Tibial artery (tissue), 4 donors: ENCODE data around the gene TPSAB1.

Experiments used
- DNase-seq, 2 donors: peaks; one replicate each; pipeline ENCODE4 v3.0.0-alpha.2; 2019
- H3K27ac ChIP-seq, 2 donors: fragments of 200-600 bp; sonication (generic) in 1 of 2; 1 replicate in 1 of 2; 2 replicates in 1 of 2; pipeline ENCODE4 v1.5.1; 2018 to 2019; ENCODE audit warnings: mild to moderate bottlenecking in 1 of 2
- H3K27me3 ChIP-seq, 2 donors: fragments of 200-600 bp; sonication (generic) in 1 of 2; one replicate each; pipeline versions ENCODE4 v1.5.1 to v1.6.0; 2016 to 2019
- H3K36me3 ChIP-seq, 3 donors: fragments of 200-600 bp; sonication (generic) in 2 of 3; one replicate each; pipeline ENCODE4 v1.5.1; 2016 to 2019; ENCODE audit warnings: mild to moderate bottlenecking in 2 of 3
- H3K4me1 ChIP-seq, 4 donors: fragments of 200-600 bp; sonication (generic) in 2 of 4; 1 replicate in 3 of 4; 2 replicates in 1 of 4; pipeline ENCODE4 v1.5.1; 2016 to 2019
- H3K4me3 ChIP-seq, 2 donors: fragments of 200-600 bp; sonication (generic) in 1 of 2; 1 replicate in 1 of 2; 2 replicates in 1 of 2; pipeline ENCODE4 v1.5.1; 2018 to 2019; ENCODE audit warnings: mild to moderate bottlenecking in 2 of 2
- H3K9me3 ChIP-seq, 3 donors: fragments of 200-600 bp; sonication (generic) in 1 of 3; one replicate each; pipeline ENCODE4 v1.5.1; 2016 to 2019
- CTCF ChIP-seq, 2 experiments: fragments of 200-600 bp in 1 of 2; fragments of 450-650 bp in 1 of 2; IDR thresholded peaks; one replicate each; pipeline ENCODE4 v1.5.1; 2017 to 2019; ENCODE audit warnings: antibody characterized with exemption in 2 of 2, mild to moderate bottlenecking in 1 of 2, moderate library complexity in 1 of 2
- intact Hi-C: fragments of 100-400 bp; cut with DNase I; formaldehyde crosslinking; loops from one replicate; pipeline ENCODE4 v1.15.0; 2023; ENCODE audit warnings: low total_unique reads

TPSAB1 gene

DNA sequence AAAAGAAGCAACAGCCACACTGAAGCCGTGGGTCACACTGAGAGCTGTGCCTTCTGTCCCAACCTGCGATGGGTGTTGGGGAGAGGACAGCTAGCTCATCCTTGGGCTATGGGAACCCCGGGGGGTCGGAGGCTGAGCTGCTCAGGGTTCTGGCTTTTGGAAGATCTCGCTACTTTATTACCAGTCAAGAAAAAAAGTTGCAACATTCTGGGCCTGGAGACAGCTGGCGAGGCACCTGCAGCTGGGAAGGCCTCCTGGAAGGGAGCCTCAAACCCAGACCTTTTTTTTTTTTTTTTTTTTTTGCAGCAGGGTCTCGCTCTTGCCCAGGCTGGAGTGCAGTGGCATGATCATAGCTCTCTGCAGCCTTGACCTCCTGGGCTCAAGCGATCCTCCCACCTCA lies 40.3 kb downstream of the TPSAB1 start:
- H3K27ac ChIP-seq: no peak overlapping the region
- peaks cover 0 to 91% of the 10 kb centered on the region in 2 donors for H3K27me3 ChIP-seq
- no peaks in the 10 kb centered on the region for H3K4me1 ChIP-seq
- intact Hi-C loops: no loop called here
- no peak overlapping the region for H3K4me3 ChIP-seq
- TF ChIP-seq CTCF (IDR thresholded peaks at IDR 0.05): no peak
- no peaks in the 10 kb centered on the region for H3K9me3 ChIP-seq
- no peak for DNase-seq
- H3K36me3 ChIP-seq: no peaks in the 10 kb centered on the region

DNA sequence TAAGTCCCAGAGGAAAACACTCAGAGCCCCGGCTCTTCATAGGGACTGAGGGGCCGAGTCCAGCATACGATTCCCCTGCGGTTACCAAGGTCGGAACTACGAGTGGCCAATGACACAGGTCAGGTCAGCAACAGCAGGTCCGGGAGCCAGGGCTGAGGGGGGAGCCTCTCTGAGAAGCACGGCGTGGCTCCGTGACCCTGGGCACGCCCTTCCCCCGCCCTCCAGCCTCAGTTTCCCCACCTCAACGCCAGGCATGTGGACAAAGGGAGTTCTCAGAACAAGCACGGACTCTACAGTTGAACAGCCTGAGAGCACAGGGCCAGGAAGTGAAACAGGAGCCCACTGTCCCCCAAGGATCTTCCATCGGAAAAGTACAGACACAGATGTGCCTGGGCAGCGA lies 41.0 kb downstream of the TPSAB1 start:
- H3K36me3 ChIP-seq: no peaks in the 10 kb centered on the region
- no peak overlapping the region for H3K4me3 ChIP-seq
- peaks cover 0 to 91% of the 10 kb centered on the region in 2 donors for H3K27me3 ChIP-seq
- H3K4me1 ChIP-seq: no peaks in the 10 kb centered on the region
- intact Hi-C loops: no loop called here
- no peak overlapping the region for H3K27ac ChIP-seq
- DNase-seq: no peak
- H3K9me3 ChIP-seq: no peaks in the 10 kb centered on the region
- no peak for TF ChIP-seq CTCF (IDR thresholded peaks at IDR 0.05)

- no peak for TF ChIP-seq CTCF (IDR thresholded peaks at IDR 0.05)
- Histone ChIP-seq H3K9me3 (no peaks in the 10 kb centered on the region), H3K27me3 (peaks cover 0 to 91% of the 10 kb centered on the region in 2 donors), H3K4me1 (no peaks in the 10 kb centered on the region), H3K27ac (no peak overlapping the region), H3K4me3 (no peak overlapping the region), H3K36me3 (no peaks in the 10 kb centered on the region)
- intact Hi-C loops: no loop called here
- DNase-seq: no peak
Observed at GRCh38 chr16:1282324-1282973, 41.9 kb downstream of the TPSAB1 start.

- H3K4me1 ChIP-seq: peaks cover 0 to under 1% (median 0%) of the 10 kb centered on the region in 4 donors
- no peaks in the 10 kb centered on the region for H3K9me3 ChIP-seq
- no peak overlapping the region for H3K27ac ChIP-seq
- H3K4me3 ChIP-seq: no peak overlapping the region
- no peak for DNase-seq
- no peak for TF ChIP-seq CTCF (IDR thresholded peaks at IDR 0.05)
- intact Hi-C loops: no loop called here
- peaks cover 0 to 91% of the 10 kb centered on the region in 2 donors for H3K27me3 ChIP-seq
- no peaks in the 10 kb centered on the region for H3K36me3 ChIP-seq
Observed at GRCh38 chr16:1283296-1283695, 42.8 kb downstream of the TPSAB1 start.

DNA sequence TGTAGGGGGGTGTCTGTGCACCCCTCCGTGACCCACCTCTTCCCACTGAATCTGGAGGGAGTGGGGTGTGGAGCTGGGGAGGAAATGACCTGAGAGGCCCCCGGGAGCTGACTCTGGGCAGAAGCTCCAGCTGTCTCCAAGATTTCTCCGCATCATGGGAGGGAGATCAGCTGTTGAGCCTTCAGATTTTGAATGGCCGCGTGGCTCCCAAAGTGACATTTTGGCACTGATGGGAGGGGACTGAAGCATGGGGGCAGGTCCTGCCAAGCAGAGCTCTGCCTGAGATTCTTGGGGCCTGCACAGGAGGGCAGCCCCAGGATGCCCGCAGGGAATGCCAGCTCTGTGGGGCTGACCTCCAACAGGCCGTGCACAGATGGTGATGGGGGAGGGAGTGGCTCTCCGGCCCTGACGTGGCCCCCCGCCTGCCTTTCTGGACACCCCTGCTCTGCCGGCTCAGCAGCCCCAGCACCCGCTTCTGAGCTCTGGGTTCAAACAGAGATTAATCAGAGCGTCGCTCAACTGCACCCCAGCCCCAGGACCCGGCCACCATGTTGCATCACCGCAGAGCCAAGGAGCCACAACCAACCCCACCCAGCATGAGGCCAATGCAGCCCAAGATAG lies 43.6 kb downstream of the TPSAB1 start:
- no peak for DNase-seq
- Histone ChIP-seq H3K9me3 (no peaks in the 10 kb centered on the region), H3K4me1 (peaks cover 0 to 7% (median 0%) of the 10 kb centered on the region in 4 donors), H3K27me3 (peaks cover 0 to 91% of the 10 kb centered on the region in 2 donors), H3K27ac (no peak overlapping the region), H3K4me3 (no peak overlapping the region), H3K36me3 (no peaks in the 10 kb centered on the region)
- no peak for TF ChIP-seq CTCF (IDR thresholded peaks at IDR 0.05)
- intact Hi-C loops: no loop called here
